HG03575 (cell line): ENCODE data around the gene ZNF474.

Source experiments
- ATAC-seq: cut with Tn5 transposase; IDR thresholded peaks from one replicate; pipeline ENCODE4 v1.9.1; 2021; ENCODE audit not compliant: unreplicated experiment, insufficient number of reproducible peaks, low FRiP score; ENCODE audit errors: extremely low read depth

The ZNF474 gene

GRCh38 chr5:122112733-122113558 lies 16.4 kb upstream of the ZNF474 start:
- no peak for ATAC-seq

DNA sequence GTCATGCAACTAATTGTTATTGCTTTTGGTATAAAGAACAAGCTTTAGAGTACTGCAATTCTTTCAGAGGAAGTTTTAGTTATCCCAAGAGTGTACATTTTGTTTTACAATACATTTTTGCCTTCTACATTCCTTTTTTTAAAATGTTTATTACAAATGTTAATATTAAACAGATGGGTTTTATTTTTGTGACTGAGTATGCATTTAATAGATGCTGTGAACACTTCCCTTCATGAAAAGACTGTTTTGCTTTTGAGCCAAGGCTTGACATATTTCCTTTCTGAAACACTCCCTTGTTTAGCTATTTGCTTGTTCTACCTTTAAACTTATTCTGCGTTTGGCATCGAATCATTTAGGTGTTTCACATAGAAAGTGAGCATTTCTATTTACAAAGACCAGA lies 14.8 kb upstream of the ZNF474 start:
- ATAC-seq, result no peak

GRCh38 chr5:122118356-122118948 lies 10.9 kb upstream of the ZNF474 start:
- ATAC-seq, result no peak

DNA sequence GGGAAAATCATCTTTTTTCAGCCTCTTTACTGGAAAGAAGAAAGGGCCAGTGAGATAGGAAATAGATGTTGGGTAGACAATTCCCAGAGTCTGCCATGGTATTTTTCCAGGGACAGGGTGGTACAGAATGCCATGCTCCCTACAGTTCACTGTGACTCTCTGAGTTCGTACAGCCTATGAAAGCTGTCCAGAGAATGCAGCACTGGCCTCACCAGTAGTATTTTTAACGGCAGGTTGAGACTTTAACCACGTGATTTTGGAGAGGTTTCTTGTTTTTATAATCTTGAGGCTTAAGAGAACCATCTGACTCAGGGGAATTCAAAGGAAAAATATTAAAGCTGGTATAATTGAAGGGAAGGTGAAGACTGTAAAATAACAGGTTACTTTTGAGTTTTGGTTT lies 10.1 kb upstream of the ZNF474 start:
- no peak for ATAC-seq

- no peak for ATAC-seq
These were observed 8.9 kb upstream of the ZNF474 start for GRCh38 chr5:122120493-122120892.

DNA sequence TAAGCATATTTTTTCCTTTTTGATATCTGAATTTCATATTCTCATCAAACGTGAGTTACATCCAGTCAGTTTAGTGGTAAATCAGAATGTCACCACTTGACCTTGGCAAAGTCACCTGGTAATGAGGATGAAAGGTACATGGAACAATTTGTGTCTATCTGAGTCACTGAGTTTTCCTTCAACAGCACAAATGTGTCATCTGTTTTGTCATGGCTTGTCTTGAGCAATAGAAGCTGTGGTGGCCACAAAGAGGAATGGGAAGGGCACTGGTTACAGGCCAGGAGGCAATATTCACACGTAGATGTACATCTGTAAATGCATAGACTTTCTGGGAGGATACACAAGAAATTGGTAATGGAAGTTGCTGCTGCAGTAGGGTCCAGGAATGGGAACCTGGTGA lies 8.4 kb upstream of the ZNF474 start:
- ATAC-seq, result no peak

DNA sequence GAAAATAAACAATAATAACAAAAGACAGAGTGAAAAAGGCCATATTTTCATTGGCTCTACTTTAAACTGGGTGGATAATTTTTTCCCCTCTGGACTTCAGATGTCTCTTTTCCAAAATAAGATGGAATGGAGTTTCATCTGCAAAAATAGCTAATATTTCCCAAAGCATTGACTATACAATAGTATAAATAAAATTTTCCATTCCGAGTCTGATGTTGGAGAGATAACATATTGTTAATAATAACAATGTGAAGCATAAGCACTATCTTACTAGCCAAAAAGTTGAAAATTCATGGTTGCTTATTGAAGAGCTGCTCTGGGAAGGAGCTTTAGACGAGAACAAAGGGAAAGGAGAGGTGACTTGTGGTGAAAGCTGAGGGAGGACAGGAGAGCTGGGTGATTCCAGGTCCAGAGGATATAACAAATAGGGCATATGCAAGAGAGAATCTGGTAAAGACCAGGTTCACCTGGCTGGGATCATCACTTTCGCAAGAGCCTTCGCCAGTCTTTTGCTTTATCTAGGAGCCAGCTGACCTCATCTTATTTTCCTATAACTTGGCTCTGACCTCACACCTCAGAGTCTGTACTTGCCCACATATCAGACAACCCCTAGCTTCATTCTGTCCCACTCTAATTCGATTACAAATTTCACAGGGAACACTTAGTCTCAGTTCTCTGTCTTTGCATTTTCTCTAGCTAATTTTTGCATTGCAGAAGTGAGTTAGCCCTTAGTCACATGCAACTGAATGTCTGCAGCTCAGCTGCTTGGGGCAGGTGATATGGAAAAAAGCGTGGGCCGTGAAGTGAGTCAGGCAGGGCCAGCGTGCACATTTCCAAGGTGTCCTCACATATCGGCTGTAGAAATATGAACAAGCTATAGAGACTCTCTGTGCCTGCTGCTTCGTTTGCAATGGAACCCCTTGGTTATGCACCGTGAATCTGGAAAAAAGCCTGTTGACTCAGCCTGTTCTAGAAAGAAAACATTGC lies 7.6 kb upstream of the ZNF474 start:
- no peak for ATAC-seq

GRCh38 chr5:122124766-122125165 lies 4.6 kb upstream of the ZNF474 start:
- no peak for ATAC-seq

DNA sequence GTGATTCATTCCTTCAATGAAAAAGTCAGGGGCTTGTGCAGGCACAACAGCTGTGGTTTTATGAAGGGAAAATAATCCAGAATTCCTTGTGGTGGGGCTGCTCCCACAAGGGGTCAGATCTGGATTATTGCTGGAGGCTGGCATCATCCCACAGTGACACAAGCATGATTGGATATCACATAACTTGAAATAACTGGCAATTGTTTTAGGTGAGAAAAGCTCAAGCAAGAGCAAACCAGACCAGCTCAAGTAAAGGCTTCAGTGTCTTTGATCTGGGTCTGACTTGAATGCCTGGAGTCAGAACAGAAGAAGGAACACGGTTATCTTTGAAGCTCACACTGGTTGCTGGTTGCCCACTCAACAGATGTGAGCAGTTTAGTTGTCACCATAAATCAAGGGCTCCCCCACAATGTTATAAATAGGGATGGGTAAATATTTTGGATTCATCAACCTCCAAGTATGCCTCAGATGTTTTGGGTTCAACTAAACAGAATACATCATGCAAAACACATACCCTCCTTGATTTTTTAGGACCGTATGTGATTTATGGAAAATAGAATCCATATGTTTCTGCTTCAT lies 3.1 kb upstream of the ZNF474 start:
- ATAC-seq, result no peak

DNA sequence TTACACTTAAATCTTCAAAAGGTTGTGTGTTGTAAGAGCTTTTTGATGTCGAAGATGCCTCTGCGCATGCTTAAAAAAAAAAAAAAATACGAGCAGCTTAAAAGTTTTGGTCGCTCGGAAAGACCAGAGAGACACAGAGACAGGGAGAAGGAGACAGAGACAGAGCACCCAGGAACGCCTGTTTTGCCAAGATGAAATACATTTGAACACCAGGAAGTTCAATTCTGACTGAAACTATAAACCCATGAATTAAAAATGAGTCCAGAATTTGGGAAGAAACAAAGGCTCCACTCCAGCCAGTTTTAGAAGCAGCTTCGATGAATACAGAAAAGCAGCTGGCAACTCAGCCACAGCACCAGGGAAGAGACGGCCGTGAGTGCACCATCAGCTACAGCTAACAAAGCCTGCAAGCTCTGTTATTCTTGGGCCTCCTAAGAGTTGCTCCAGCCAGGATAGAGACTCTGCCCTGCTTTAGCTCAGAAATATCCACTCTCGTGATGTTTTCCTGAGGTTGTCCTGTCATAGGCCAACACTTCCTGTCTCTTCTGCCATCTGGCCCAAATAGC lies 2.5 kb upstream of the ZNF474 start:
- no peak for ATAC-seq

- no peak for ATAC-seq
These were observed 806 bp downstream of the ZNF474 start for GRCh38 chr5:122130152-122130551.

- ATAC-seq, result no peak
These were observed 8.4 kb downstream of the ZNF474 start for GRCh38 chr5:122137702-122138101.

- no peak for ATAC-seq
These were observed 9.0 kb downstream of the ZNF474 start for GRCh38 chr5:122138356-122138755.

GRCh38 chr5:122140900-122141299 lies 11.6 kb downstream of the ZNF474 start:
- no peak for ATAC-seq

DNA sequence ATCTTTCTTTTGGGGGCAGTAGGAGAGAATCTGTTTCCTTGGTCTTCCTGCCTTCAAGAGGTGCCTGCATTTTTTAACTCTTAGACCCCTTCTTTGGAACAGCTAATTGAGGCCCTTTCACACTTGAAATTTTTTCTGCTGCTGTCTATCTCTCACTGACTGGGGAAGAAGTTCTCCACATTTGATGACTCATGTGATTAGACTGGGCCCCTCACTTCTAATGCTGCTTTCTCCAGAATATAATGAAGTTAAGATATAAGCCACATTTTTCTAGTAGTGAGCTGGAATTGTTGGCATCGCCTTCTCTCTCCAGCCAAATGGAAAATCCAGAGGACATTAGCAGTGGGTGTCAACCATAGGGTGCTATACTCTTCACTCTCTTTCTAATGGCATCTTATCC lies 12.4 kb downstream of the ZNF474 start:
- no peak for ATAC-seq

- no peak for ATAC-seq
These were observed 13.3 kb downstream of the ZNF474 start for GRCh38 chr5:122142480-122143164.

DNA sequence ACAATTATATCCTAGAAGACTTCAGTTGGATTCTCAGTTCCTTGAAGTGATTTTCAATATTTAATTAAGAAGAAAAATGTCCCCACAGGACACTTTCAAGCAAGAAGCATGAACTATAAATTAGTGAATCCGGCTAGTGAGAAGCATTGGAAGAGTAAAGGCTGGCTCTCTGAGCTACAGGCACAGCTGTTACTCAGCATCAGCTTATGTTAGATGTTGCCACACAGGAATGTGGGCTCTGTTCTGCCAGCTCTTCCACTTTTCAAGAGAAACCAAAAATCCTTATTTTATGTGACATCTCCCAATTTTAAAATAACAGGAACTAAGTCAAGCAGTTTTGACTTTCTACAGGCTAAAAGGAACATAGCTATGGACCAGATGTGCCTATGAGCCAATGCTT lies 14.9 kb downstream of the ZNF474 start:
- ATAC-seq, result no peak

DNA sequence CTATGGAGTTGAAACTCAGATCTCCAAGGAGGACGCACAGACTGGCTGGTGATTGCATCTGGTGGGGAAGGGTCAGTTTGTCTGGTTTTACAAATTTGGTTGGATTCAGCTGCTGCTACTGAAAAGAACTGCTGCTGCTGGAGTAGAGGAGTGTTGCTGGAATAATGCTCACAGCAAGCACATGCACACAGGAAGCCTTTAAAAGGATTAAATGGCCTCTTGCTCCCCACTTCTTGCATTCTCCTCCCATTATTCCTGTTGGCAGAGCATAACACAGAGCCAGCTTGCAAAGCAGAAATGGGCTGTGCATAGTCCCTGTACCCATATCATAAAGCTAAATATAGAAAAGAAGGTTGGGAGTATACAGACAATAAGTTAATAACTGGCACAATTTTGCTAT lies 16.6 kb downstream of the ZNF474 start:
- no peak for ATAC-seq
